Thyroid gland (tissue), 4 donors: Measurements from ENCODE around the gene FRMD4B.

ENCODE experiments used
- POLR2A ChIP-seq, 2 donors: fragments of 450-650 bp; IDR thresholded peaks; one replicate each; pipeline ENCODE4 v1.6.1; 2017; ENCODE audit warnings: antibody characterized with exemption in 2 of 2, mild to moderate bottlenecking in 2 of 2, moderate library complexity in 1 of 2
- TF ChIP-seq, protein P1 (sequence below), 6 experiments: fragments of 200-600 bp in 3 of 6; fragments of 450-650 bp in 3 of 6; sonication (generic) in 3 of 6; IDR thresholded peaks; one replicate each; pipeline ENCODE4 v1.5.1; 2016 to 2019; ENCODE audit warnings: antibody characterized with exemption in 6 of 6, mild to moderate bottlenecking in 2 of 6, inconsistent platforms in 1 of 6, moderate library complexity in 1 of 6

DNA sequence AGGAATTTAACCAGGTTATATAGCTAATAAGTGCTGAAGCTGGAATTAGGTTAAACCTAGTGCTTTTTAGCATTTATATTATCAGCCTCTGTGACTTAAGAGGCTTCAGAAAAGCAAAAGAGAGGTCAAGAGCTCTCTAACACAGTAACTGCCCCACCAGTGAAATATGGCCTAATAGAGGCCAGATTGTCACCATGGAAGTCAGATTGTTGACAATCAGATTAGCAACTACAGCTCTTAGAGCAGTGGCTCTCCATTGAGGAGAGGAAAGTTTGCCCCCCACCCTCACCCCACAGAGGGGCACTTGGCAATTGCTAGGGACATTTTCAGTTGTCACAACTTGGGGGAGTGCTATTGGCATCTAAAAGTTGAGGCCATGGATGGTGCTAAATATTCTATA lies 240.2 kb downstream of the FRMD4B start:
- TF ChIP-seq, protein P1, sequence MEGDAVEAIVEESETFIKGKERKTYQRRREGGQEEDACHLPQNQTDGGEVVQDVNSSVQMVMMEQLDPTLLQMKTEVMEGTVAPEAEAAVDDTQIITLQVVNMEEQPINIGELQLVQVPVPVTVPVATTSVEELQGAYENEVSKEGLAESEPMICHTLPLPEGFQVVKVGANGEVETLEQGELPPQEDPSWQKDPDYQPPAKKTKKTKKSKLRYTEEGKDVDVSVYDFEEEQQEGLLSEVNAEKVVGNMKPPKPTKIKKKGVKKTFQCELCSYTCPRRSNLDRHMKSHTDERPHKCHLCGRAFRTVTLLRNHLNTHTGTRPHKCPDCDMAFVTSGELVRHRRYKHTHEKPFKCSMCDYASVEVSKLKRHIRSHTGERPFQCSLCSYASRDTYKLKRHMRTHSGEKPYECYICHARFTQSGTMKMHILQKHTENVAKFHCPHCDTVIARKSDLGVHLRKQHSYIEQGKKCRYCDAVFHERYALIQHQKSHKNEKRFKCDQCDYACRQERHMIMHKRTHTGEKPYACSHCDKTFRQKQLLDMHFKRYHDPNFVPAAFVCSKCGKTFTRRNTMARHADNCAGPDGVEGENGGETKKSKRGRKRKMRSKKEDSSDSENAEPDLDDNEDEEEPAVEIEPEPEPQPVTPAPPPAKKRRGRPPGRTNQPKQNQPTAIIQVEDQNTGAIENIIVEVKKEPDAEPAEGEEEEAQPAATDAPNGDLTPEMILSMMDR (IDR thresholded peaks at IDR 0.05), result no peak
- no peak for TF ChIP-seq POLR2A (IDR thresholded peaks at IDR 0.05)
